CD4-positive, alpha-beta T cell treated with Interleukin-10 for 1 hour (primary cell): ENCODE results near the gene PREB.

ENCODE experiments used
- DNase-seq: peaks from one replicate; pipeline ENCODE4 v3.0.0-alpha.2; 2020

Gene PREB

GRCh38 chr2:27094353-27094984 lies 40.0 kb downstream of the PREB start:
- DNase-seq, result no peak

- DNase-seq, result no peak
These were observed 40.7 kb downstream of the PREB start for GRCh38 chr2:27093430-27094352.

DNA sequence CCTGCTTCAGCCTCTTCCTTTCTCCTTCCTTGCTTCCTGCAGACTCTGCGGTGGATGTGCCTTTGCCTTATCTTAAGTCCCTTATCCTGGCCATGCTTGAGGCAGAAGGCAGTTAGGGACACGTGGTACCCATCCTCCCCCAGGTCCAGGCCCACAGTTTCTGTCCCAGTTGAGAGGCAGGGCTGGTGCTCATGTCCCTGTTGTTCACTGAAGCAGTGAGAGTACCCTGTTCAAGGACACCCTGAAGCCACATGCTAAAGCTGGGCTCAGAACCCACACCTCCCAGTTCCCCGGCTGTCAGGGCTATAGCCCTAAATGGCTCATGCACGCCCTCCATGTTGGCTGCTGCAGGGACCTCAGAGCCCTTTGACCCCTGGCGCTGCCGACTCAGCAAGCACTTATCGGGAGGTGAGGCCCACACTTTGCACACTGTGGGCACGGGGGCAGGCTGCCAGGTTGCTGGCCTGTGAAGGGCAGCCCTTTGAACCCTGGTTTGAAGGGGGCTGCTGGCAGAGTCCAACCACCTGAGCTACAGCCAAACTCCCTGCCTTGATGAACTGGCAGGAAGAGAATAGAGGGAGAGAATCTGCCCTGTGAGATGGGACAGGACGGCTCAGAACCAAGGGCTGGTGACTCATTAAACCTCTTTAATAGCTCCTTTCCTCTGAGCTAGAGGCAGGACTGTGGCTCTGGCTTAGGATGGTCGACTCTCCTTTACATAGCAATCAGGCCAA lies 41.6 kb downstream of the PREB start:
- no peak for DNase-seq

GRCh38 chr2:27091746-27092695 lies 42.4 kb downstream of the PREB start:
- no peak for DNase-seq

DNA sequence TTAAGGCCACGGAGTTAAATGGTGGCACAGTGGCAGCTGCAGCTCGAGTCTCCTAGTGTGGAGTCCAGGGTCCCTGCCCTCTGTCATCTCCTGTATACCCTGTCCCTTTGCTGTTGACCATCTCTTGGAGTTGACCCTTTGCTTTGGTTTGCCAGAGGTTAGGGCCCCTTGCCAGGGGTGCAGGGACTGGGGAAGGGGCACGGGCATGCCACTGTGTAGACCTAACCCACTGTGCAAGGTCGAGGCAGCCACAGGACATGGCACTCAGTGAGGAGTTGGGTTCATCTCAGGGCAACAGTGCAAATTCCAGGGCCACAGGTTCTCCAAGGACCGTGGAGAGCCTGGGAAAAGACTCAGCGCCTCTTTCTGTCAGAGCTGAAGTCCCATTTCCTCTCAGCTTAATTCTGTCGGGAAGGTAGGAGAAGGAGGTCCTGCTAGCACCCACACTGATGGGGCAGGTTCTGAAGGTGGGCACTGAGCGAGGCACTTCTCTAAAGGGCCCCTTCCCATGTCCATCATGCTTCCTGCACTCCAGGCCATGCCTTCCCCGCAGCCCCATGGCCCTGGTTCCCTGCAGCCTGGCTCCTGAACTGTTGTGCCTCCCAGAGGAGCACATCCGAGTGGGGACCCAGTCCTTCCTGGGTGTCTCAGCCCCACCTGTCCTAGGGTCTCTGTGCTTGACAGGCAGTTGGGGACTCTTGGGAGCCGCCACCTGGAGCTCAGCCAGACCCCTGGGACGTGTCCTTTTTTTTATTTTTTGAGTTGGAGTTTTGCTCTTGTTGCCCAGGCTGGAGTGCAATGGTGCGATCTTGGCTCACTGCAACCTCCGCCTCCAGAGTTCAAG lies 45.1 kb downstream of the PREB start:
- DNase-seq, result no peak

- no peak for DNase-seq
These were observed 45.8 kb downstream of the PREB start for GRCh38 chr2:27088634-27089033.

DNA sequence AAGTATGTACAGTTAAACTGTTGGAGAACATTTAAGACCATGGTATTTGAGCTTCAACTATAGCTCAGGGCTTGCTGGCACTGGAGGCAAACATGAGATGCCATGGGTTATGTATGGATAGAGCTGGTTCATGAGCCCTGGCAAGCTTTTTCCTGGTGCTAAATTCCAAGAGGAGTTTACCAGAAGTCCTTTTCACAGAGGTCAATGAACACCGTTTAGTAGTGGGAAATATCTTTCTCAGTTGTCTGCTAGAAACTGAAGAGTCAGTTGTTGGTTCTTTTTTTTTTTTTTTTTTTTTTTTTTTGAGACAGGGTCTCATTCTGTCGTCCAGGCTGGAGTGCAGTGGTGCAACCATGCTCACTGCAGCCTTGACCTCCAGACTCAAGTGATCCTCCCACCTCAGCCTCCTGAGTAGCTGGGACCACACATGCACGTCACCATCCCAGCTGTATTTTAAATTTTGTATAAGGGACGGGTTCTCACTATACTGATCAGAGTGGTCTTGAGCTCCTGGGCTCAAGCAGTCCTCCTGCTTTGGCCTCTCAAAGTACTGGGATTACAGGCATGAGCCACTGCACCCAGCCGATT lies 46.5 kb downstream of the PREB start:
- DNase-seq, result no peak

DNA sequence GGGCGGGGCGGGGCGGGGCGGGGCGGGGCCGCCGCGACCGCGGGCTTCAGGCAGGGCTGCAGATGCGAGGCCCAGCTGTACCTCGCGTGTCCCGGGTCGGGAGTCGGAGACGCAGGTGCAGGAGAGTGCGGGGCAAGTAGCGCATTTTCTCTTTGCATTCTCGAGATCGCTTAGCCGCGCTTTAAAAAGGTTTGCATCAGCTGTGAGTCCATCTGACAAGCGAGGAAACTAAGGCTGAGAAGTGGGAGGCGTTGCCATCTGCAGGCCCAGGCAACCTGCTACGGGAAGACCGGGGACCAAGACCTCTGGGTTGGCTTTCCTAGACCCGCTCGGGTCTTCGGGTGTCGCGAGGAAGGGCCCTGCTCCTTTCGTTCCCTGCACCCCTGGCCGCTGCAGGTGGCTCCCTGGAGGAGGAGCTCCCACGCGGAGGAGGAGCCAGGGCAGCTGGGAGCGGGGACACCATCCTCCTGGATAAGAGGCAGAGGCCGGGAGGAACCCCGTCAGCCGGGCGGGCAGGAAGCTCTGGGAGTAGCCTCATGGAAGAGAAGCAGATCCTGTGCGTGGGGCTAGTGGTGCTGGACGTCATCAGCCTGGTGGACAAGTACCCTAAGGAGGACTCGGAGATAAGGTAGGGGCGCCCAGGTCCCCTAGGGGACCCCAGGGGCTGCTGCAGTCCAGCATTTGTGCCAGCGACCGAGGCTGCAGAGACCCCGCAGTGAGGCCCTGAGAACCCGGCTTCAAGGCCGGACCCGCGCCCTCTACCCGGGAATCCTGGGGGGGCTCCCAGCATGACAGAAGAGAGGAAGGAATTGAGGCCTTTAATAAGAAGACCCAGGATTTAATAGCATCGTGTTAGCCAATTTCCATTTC lies 47.5 kb downstream of the PREB start, which contains the start of gene KHK:
Gene KHK (plus strand): TSS at position 49 of the 870 bp plus-strand sequence. CDS start 488 bp downstream, at position 537.
- peak; percentile 17 for DNase-seq

DNA sequence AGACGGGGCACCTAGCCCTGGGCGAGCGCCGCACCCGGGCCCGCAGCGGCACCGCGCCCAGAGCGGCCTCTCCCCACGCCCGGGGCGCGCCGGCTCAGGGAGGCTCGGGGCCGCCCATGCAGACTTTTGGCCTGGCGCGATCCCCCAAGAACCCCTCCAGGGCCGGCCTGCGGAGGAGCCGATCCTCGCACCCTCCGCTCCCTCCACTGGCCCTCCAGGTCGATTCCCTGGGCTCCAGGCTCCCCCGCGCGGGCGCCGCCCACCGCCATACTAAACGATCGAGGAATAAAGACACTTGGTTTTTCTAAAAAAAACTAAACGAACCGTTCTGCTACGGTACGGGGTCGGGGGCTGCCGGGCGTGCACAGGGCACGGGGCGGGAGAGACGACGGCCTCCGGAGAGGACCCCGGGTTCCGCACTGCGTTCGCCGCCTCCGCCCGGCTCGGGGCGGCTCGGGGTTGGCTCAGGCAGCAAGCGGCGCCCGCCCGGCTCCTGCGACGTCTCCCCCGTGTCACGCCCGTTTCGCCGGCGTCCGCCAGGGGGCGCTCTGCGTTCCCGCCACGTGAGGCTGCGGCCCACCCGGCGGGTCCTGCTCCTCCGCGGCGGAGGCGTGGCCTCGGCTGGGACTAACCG lies 48.2 kb downstream of the PREB start:
- DNase-seq, result peak; percentile 98

DNA sequence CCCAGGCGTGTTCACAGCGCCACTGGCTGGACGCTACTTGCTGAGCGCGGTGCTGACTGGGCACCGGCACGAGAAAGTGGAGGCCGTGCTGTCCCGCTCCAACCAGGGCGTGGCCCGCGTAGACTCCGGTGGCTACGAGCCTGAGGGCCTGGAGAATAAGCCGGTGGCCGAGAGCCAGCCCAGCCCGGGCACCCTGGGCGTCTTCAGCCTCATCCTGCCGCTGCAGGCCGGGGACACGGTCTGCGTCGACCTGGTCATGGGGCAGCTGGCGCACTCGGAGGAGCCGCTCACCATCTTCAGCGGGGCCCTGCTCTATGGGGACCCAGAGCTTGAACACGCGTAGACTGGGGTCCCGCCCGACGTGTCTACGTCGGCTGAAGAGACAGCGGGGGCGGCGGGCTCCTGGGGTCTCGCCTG lies 48.8 kb downstream of the PREB start:
- DNase-seq, result peak; percentile 35

DNA sequence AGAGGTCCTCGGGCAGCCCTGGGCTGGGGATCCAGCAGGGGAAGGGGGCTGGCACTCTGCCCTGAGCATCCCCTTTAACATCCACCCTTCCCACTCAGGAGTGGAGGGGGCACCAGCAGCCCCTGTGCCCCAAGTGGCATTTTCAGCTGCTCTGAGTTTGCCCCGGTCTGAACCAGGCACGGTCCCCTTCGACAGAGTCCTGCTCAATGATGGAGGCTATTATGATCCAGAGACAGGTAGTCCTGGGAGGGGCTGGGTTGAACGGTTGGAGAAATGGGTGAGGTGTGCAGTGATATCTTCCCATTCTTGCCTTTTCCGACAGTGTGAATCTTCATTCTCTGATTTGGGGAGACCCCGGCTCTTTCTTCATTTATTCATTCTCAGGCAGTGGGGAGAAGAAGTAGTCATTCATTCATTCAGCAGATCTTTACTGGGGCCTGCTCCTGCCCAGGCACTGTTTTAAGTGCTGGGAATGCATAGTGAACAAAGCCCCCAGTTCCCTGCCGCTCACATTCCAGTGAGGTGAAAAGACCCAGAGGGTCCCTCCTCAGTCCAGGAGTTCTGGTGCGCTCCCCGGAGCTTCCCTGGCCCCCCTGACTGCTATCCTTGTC lies 49.3 kb downstream of the PREB start:
- DNase-seq, result no peak

DNA sequence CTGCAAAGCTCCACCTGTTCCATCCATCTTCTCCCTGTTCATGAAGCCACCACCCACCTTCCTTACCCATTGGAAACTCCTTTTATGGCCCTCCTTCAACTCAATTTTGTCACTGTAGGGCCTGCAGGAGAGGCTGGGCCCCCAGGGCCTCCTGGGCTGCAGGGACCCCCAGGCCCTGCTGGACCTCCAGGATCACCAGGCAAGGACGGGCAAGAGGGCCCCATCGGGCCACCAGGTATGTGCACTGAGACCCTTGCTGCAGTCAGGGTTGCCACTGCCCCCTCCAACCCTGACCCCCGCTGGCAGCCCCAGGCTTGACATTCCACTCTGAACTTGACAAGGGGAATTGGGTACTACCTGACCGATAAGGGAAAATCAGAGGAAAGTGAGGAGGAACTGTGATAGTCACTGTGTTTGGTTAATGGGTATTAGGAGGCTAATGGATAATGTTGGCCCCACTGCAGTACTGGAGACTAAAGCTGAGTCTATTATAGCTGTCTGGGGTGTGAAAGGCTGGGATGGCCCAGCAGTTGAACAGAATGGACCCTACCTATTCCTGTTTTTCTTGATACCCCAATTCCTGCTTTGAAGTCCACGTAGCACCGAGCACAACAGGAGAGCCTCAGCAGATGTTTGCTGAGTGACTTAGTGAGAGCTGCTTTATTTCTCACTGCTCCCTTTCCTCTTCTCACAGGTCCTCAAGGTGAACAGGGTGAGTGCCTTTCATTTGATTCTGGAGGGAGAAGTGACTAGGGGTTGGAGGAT lies 50.0 kb downstream of the PREB start:
- no peak for DNase-seq

DNA sequence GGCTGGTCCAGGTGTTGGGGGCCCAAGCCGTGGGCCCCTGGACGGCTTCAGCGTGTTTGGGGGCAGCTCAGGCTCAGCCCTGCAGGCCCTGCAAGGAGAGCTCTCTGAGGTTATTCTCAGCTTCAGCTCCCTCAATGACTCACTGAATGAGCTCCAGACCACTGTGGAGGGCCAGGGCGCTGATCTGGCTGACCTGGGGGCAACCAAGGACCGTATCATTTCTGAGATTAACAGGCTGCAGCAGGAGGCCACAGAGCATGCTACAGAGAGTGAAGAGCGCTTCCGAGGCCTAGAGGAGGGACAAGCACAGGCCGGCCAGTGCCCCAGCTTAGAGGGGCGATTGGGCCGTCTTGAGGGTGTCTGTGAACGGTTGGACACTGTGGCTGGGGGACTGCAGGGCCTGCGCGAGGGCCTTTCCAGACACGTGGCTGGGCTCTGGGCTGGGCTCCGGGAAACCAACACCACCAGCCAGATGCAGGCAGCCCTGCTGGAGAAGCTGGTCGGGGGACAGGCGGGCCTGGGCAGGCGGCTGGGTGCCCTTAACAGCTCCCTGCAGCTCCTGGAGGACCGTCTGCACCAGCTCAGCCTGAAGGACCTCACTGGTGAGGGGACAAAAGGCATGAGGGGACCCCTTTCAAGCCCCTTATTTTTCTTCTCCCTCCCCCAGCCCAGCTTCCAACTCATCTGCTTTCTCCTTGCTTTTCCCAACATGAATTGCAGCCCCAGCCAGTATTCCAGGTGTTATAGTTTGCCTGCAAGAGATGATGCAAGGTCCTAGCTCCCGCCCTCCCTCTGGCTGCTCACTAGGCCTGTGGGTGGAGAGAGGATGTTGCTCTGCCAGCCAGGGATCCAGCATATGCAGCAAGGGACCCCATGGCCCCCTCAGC lies 50.8 kb downstream of the PREB start:
- no peak for DNase-seq

DNA sequence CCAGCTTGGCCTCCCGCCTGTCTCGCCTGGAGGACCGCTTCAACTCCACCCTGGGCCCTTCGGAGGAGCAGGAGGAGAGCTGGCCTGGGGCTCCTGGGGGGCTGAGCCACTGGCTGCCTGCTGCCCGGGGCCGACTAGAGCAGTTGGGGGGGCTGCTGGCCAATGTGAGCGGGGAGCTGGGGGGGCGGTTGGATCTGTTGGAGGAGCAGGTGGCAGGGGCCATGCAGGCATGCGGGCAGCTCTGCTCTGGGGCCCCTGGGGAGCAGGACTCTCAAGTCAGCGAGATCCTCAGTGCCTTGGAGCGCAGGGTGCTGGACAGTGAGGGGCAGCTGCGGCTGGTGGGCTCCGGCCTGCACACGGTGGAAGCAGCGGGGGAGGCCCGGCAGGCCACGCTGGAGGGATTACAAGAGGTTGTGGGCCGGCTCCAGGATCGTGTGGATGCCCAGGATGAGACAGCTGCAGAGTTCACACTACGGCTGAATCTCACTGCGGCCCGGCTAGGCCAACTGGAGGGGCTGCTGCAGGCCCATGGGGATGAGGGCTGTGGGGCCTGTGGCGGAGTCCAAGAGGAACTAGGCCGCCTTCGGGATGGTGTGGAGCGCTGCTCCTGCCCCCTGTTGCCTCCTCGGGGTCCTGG lies 51.5 kb downstream of the PREB start:
- no peak for DNase-seq

DNA sequence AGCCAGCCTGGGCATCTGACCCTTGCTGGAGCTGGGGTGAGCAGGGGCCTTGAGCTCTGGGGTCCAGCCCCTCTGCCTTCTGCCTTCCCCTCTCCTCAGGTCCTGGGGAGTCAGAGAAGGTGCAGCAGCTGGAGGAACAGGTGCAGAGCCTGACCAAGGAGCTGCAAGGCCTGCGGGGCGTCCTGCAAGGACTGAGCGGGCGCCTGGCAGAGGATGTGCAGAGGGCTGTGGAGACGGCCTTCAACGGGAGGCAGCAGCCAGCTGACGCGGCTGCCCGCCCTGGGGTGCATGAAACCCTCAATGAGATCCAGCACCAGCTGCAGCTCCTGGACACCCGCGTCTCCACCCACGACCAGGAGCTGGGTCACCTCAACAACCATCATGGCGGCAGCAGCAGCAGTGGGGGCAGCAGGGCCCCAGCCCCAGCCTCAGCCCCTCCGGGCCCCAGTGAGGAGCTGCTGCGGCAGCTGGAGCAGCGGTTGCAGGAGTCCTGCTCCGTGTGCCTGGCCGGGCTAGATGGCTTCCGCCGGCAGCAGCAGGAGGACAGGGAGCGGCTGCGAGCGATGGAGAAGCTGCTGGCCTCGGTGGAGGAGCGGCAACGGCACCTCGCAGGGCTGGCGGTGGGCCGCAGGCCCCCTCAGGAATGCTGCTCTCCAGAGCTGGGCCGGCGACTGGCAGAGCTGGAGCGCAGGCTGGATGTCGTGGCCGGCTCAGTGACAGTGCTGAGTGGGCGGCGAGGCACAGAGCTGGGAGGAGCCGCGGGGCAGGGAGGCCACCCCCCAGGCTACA lies 52.3 kb downstream of the PREB start:
- DNase-seq, result no peak
